Gastroesophageal sphincter (tissue), 3 donors: ENCODE data around the gene TPGS1.

Source experiments
- CTCF ChIP-seq, 4 experiments: fragments of 200-600 bp in 2 of 4; fragments of 450-650 bp in 2 of 4; sonication (generic) in 1 of 4; IDR thresholded peaks; one replicate each; pipeline ENCODE4 v1.5.1; 2017 to 2019; ENCODE audit warnings: antibody characterized with exemption in 4 of 4, mild to moderate bottlenecking in 2 of 4, moderate library complexity in 2 of 4
- POLR2AphosphoS5 ChIP-seq: sonication (generic); formaldehyde crosslinking; IDR thresholded peaks from one replicate; pipeline ENCODE4 v1.6.1; 2017; ENCODE audit warnings: antibody characterized with exemption

- TF ChIP-seq POLR2AphosphoS5 (no peak), CTCF (IDR thresholded peaks at IDR 0.05) (no peak)
Observed at GRCh38 chr19:496986-497385, 10.3 kb upstream of the TPGS1 start.
